AG04450 (cell line): ENCODE results near the gene KCTD5. TPM values are rescaled to one million over a fixed set of nuclear protein-coding genes. Genes with fewer than 3 reads are reported as not detected.

ENCODE experiments used
- CTCF ChIA-PET: fragments of 300-600, 350-600 bp; formaldehyde crosslinking; extraction: SDS; loops from one replicate; lab custom pipeline; 2022; ENCODE audit warnings: antibody characterized with exemption, inconsistent platforms; lab: Charles Lee
- POLR2A ChIA-PET: fragments of 350-600 bp; formaldehyde crosslinking; extraction: SDS; loops from one replicate; lab custom pipeline; 2021; ENCODE audit warnings: antibody characterized with exemption, inconsistent platforms; lab: Yijun Ruan, JAX
- DNase-seq: peaks from one replicate; pipeline ENCODE4 v3.0.0-alpha.2; 2011; ENCODE audit warnings: low read depth, low spot score
- H3K27ac ChIP-seq: one replicate; pipeline ENCODE4 v1.5.1; 2012; ENCODE audit warnings: low read depth, low read length, control low read depth
- H3K27me3 ChIP-seq: one replicate; pipeline ENCODE4 v1.6.0; 2012; ENCODE audit warnings: low read length; ENCODE audit not compliant: control insufficient read depth, insufficient read depth
- H3K4me3 ChIP-seq: 2 replicates; pipeline ENCODE4 v1.5.1; 2011; ENCODE audit warnings: mild to moderate bottlenecking, low read depth, low read length, control low read depth
- H3K9me3 ChIP-seq: 2 replicates; pipeline ENCODE4 v1.5.1; 2012; ENCODE audit warnings: low read length; ENCODE audit not compliant: control insufficient read depth, insufficient read depth
- CTCF ChIP-seq: IDR thresholded peaks from 2 replicates; pipeline ENCODE4 v1.5.1; 2011; ENCODE audit warnings: low read depth, low read length, control low read depth, inconsistent platforms
- polyA plus RNA-seq: library from polyadenylated mRNA; depleted of rRNA; stranded (reverse); fragments of >200 nt; gene quantifications from 2 replicates; pipeline ENCODE4 v1.2.3, GENCODE V29; 2011

Gene KCTD5
- polyA plus RNA-seq, 1 experiment, result 27.8 TPM

GRCh38 chr16:2704166-2704982 is 22.1 kb downstream of the KCTD5 start:
- no peak for TF ChIP-seq CTCF
- ChIA-PET CTCF (no interaction called here), POLR2A (no interaction called here)
- no peaks in the 10 kb centered on the region for H3K27me3 ChIP-seq
- H3K9me3 ChIP-seq, result no peaks in the 10 kb centered on the region; the same call in 1 of the 2 replicates
- no peak for DNase-seq
- H3K4me3 ChIP-seq, result no peak overlapping the region
- no peak overlapping the region for H3K27ac ChIP-seq

GRCh38 chr16:2704983-2705275 is 22.6 kb downstream of the KCTD5 start:
- H3K9me3 ChIP-seq, result no peaks in the 10 kb centered on the region; the same call in 1 of the 2 replicates
- no peak overlapping the region for H3K4me3 ChIP-seq
- no peak for DNase-seq
- no peak for TF ChIP-seq CTCF
- POLR2A ChIA-PET, result no interaction called here
- H3K27me3 ChIP-seq, result no peaks in the 10 kb centered on the region
- CTCF ChIA-PET, result no interaction called here
- H3K27ac ChIP-seq, result no peak overlapping the region

GRCh38 chr16:2705351-2705750 is 23.0 kb downstream of the KCTD5 start:
- Histone ChIP-seq H3K4me3 (no peak overlapping the region), H3K27me3 (no peaks in the 10 kb centered on the region), H3K27ac (no peak overlapping the region), H3K9me3 (no peaks in the 10 kb centered on the region; the same call in 1 of the 2 replicates)
- DNase-seq, result no peak
- CTCF ChIA-PET, result no interaction called here
- POLR2A ChIA-PET, result no interaction called here
- no peak for TF ChIP-seq CTCF

GRCh38 chr16:2706085-2706484 is 23.8 kb downstream of the KCTD5 start:
- Histone ChIP-seq H3K4me3 (no peak overlapping the region), H3K27me3 (no peaks in the 10 kb centered on the region), H3K27ac (no peak overlapping the region), H3K9me3 (no peaks in the 10 kb centered on the region; the same call in 1 of the 2 replicates)
- ChIA-PET CTCF (no interaction called here), POLR2A (no interaction called here)
- DNase-seq, result no peak
- TF ChIP-seq CTCF, result no peak

- H3K27ac ChIP-seq, result no peak overlapping the region
- H3K27me3 ChIP-seq, result no peaks in the 10 kb centered on the region
- DNase-seq, result no peak
- no peak for TF ChIP-seq CTCF
- CTCF ChIA-PET, result no interaction called here
- H3K4me3 ChIP-seq, result no peak overlapping the region
- no peaks in the 10 kb centered on the region; the same call in 1 of the 2 replicates for H3K9me3 ChIP-seq
- POLR2A ChIA-PET, result no interaction called here
Observed at GRCh38 chr16:2706611-2707311, 24.4 kb downstream of the KCTD5 start.
